Mucosa of descending colon (tissue), 3 donors: ENCODE measurements around the gene ESPL1. TPM values are rescaled to one million over a fixed set of nuclear protein-coding genes. Genes with fewer than 3 reads are reported as not detected.

Source experiments
- ATAC-seq: fragments of 200-7000 bp; cut with Tn5 transposase; one replicate; pipeline ENCODE4 v1.9.1; 2020; ENCODE audit warnings: mild to moderate bottlenecking, moderate library complexity
- DNase-seq, 3 donors: peaks; one replicate each; pipeline ENCODE4 v3.0.0-alpha.2; 2020
- H3K36me3 ChIP-seq: fragments of 200-600 bp; one replicate; pipeline ENCODE4 v1.8.0; 2021; ENCODE audit warnings: low read depth, mild to moderate bottlenecking
- H3K4me1 ChIP-seq: fragments of 200-600 bp; one replicate; pipeline ENCODE4 v1.8.0; 2021; ENCODE audit warnings: low read depth, mild to moderate bottlenecking
- H3K4me3 ChIP-seq: fragments of 200-600 bp; one replicate; pipeline ENCODE4 v1.8.0; 2021; ENCODE audit warnings: mild to moderate bottlenecking
- H3K9me3 ChIP-seq: fragments of 200-600 bp; one replicate; pipeline ENCODE4 v1.8.0; 2021; ENCODE audit warnings: mild to moderate bottlenecking
- intact Hi-C, 2 donors: fragments of 100-400 bp; cut with DNase I in 1 of 2; cut with micrococcal nuclease in 1 of 2; formaldehyde crosslinking; loops; one replicate each; pipeline versions ENCODE4 v1.11.0 to v1.11.1; 2022; cut with DNase I, micrococcal nuclease
- total RNA-seq, 3 donors: library from RNA; stranded (reverse); fragmentation: NEBNext Ultra II Directional in 2 of 3; extraction: Animal tissue kit (Norgen Biotek cat#: 25700) in 2 of 3; gene quantifications; one replicate each; pipeline versions ENCODE4 v1.2.1 to v1.2.4, GENCODE V29; 2021 to 2023
- TF ChIP-seq, protein P1 (sequence below): fragments of 200-600 bp; IDR thresholded peaks from one replicate; pipeline ENCODE4 v1.8.0; 2022; ENCODE audit warnings: antibody characterized with exemption, mild to moderate bottlenecking
- donor health status: DM: no; HTN: no; CAD: no; lungs with moderate emphysema.
- donor health status: DM: no; HTN: no; CAD: no.
- donor health status: DM: no; HTN: yes; CAD: no.

The ESPL1 gene
- total RNA-seq, 3 donors from 2014 or later, result 4.5 to 13.1 (median 5.8) TPM

- Histone ChIP-seq H3K4me1 (peaks cover 63% of the 10 kb centered on the region), H3K4me3 (peak overlapping the region; percentile 7), H3K9me3 (no peaks in the 10 kb centered on the region), H3K36me3 (no peaks in the 10 kb centered on the region)
- TF ChIP-seq, protein P1, sequence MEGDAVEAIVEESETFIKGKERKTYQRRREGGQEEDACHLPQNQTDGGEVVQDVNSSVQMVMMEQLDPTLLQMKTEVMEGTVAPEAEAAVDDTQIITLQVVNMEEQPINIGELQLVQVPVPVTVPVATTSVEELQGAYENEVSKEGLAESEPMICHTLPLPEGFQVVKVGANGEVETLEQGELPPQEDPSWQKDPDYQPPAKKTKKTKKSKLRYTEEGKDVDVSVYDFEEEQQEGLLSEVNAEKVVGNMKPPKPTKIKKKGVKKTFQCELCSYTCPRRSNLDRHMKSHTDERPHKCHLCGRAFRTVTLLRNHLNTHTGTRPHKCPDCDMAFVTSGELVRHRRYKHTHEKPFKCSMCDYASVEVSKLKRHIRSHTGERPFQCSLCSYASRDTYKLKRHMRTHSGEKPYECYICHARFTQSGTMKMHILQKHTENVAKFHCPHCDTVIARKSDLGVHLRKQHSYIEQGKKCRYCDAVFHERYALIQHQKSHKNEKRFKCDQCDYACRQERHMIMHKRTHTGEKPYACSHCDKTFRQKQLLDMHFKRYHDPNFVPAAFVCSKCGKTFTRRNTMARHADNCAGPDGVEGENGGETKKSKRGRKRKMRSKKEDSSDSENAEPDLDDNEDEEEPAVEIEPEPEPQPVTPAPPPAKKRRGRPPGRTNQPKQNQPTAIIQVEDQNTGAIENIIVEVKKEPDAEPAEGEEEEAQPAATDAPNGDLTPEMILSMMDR, result no peak
- intact Hi-C loops, result no loop called here
- ATAC-seq, result peak; percentile 66
- peak; percentile 79 to 90 (median 89) for DNase-seq
These were observed 46.7 kb upstream of the ESPL1 start for GRCh38 chr12:53221203-53222080.

- DNase-seq, result peak in 1 of 3 donors; percentile 32
- TF ChIP-seq, protein P1, result no peak
- no peak for ATAC-seq
- peaks cover 56% of the 10 kb centered on the region for H3K4me1 ChIP-seq
- H3K36me3 ChIP-seq, result no peaks in the 10 kb centered on the region
- no peaks in the 10 kb centered on the region for H3K9me3 ChIP-seq
- no peak overlapping the region for H3K4me3 ChIP-seq
- intact Hi-C loops, result no loop called here
These were observed 45.9 kb upstream of the ESPL1 start for GRCh38 chr12:53222170-53222721.

GRCh38 chr12:53222806-53223261 is 45.3 kb upstream of the ESPL1 start:
- Histone ChIP-seq H3K4me1 (peaks cover 50% of the 10 kb centered on the region), H3K4me3 (no peak overlapping the region), H3K9me3 (no peaks in the 10 kb centered on the region), H3K36me3 (no peaks in the 10 kb centered on the region)
- ATAC-seq (no peak), DNase-seq (peak in 1 of 3 donors; percentile 28)
- TF ChIP-seq, protein P1, result no peak
- intact Hi-C loops, result no loop called here

DNA sequence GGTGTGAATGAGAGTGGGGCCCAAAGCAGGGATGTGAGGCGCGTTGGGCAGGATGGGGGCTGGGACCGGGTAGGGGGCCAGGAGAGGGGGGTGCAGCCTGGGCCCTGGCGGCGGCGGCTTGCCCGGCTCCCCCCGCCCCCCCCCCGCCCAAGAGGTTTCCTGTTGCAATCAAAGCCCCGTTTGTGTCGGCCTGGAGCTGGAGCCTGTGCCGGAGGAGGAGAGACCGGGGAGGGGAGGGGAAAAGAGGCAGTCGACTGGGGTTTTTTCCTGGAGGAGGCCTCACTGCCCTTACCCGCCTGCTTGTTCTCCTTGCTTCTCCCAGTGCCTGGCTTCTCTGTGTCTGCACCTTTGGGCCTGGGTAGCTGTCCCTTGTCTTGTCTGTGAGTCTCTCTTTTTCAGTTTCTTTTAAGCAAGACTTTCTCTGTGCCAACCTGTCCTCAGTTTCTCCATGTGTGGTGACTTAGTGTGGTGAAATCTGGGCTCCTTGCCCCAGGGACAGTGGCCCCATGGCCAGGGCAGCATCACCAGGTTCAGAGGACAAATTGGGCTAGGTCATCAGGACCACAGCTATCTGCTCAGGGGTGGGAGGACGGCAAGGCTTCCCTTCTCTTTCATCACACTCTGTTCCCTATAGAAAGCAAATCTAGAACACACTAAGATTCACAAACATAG is 44.6 kb upstream of the ESPL1 start:
- Histone ChIP-seq H3K4me3 (no peak overlapping the region), H3K9me3 (no peaks in the 10 kb centered on the region), H3K4me1 (peaks cover 44% of the 10 kb centered on the region), H3K36me3 (no peaks in the 10 kb centered on the region)
- TF ChIP-seq, protein P1, result no peak
- intact Hi-C loops, result no loop called here
- ATAC-seq, result no peak
- peak in 2 of 3 donors; percentile 26 to 39 for DNase-seq

DNA sequence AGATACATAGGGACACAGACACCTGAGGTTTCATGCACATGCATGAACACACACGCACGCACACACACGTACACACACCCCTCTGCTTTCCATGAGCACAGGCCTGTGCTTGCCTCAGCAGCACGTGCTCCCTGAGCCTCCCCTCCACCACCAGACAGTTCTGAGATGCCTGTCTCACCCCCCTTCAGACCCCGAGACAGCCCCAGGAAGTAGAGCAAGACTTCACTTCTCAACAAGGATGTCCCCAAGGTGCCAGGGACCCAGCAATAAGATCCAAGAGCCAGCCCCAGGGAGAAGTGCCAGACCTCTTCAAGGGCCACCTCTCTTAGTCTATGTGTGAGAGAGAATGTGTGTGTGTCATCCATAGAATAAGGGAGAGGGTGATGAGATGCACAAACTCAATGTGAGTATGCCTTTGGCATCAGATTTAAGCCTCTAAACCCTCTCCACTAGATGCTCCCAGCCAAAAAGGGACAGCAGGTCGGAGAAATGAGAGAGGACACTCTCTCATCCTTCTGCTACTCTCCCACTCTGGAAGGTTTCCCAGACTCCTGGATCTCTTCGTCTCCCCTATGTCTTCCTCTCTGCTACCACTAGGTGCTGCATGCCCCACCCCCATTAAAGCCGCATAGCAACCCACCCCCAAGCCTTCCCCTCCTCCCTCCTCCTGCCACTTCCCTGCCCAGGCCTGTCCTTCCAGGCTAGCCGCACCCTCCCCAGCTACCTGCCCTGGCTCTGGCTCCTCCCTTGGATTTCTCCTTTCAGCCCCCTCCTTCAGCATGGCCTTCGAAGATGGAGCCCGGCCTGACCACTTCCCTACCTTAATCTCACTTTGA is 43.8 kb upstream of the ESPL1 start:
- DNase-seq (peak in 2 of 3 donors; percentile 54 to 63), ATAC-seq (no peak)
- H3K4me1 ChIP-seq, result peaks cover 36% of the 10 kb centered on the region
- H3K4me3 ChIP-seq, result no peak overlapping the region
- H3K9me3 ChIP-seq, result no peaks in the 10 kb centered on the region
- TF ChIP-seq, protein P1, result no peak
- intact Hi-C loops, result no loop called here
- H3K36me3 ChIP-seq, result no peaks in the 10 kb centered on the region
